ENCODE measurements around the gene ELF2.
A peak's percentile ranks its signal among the peaks of the same experiment; 100 is the strongest.
"Not testable (repeated sequence)": the region's sequence is repeated elsewhere in the genome, so short reads cannot be mapped to it uniquely, and the experiment has no call there.

Gene ELF2

DNA sequence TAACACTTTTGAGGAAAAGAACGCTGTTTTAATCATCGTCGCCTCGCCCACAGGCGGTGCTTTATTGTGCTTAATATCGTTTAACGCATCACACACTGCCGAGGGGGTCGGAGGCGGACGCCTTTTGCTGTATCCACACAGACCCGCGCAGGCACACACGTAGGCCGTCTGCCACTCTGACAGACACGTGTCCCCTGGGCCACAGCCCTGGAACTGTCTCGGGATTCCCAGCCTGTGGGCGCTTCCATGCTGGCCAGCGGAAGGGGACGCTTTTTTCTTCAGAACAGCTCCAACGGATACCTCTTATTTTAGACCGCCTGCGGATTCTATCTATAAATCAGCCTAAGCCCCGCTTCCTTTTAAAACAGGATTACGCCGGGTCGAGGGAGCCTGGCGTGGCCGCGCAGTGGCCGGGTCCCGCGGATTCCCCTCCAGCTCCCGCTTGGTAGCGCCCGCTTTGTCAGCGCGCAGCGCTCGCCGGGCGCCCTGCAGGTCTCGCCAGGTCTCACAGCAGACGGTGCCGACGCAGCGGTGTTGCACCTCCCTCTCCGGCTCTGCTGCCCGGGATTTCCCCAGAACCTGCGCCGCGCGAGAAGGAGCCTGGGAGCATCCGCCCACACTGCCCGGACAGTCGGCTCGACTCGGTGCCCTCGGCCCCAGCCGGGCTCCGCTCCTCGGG lies 161.6 kb downstream of the ELF2 start, which contains the start of gene NOCT:
NOCT (plus strand) TSS at position 513 of the 679 bp plus-strand sequence. CDS start 201 bp downstream, outside the sequence.
- peak; percentile 95 for DNase-seq

DNA sequence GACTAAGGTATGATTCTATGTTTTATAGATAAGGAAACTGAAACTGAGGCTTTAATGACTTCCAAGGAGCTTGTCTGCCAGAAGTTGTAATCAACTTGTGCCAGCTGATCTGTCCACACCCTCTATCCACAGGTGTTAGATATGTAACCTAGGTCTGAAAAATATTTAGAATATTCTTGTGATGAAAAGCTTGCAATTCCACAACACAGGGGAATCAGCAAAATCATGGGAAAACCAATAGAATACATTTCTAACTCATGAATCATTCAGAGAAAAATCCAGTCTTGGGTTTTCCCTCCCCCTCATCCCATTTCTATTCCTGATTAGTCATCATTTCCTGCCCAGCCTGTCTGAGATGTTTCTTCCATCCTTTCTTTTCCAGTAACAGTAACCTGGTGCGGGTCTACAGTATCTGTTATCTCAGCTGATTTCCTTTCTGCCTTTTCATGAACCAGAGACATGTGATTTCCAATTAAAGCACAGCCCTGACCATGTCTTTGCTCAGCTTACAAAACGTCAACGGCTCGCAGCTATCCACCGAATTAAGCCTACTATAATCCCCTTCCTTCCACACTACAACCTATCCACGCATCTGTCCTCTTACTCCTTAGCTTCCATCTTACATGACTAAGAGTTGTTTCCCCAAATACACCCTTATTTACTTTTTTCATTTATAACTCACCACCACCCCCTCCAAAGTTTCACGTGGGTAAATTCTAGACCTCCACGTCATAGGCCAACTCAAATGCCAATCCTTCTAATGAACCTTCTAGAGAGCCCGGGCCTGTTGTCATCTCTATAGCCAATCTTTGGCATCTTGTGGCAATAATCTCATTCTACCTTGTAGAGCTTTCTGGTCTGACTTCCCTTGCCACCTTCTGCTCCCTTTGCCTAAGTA lies 162.4 kb downstream of the ELF2 start:
- no peak for DNase-seq

DNA sequence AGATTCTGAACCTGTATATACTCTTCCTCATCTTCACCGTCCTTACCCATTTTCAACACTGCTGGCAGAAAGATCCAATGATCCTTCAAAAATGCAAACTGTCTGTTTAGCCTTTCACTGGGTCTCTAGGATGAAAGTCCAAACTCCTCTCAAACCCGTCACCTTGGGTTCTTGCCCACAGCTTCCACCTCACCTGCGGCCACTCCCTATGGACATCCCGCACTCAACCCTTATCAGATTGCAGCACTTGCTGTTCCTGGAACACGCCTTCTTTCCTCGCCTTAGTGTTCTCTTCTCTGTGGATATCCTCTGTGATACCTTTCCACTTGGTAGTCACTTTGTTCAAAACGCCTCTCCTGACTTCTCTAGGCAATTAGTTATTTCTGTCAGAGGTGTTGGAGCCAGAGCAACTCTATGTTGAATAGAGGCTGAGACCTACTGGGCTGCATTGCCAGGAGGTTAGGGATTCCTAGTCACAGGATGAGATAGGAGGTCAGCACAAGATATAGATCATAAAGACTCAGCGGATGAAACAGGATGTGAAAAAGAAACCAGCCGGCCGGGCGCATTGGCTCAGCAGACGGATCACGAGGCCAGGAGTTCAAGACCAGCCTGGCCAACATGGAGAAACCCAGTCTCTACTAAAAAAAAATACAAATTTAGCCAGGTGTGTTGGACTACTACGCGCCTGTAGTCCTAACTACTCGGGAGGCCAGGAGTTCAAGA lies 165.6 kb downstream of the ELF2 start:
- DNase-seq = no peak

DNA sequence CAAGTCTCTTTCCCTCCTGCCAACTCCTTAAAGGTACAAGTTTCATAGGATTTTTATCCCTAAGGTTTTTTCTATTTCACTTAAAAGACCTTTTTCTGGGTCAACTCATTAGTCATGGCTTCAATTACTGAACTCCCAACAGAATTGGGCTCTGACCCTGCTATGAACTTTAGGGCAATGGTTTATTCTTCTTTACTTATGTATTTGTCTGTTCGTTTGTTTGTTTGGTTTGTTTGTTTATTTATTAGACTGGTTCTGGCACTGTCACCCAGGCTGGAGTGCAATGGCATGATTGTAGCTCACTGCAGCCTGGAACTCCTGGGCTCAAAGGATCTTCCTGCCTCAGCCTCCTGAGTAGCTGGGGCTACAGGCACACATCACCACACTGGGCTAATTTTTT lies 167.3 kb downstream of the ELF2 start:
- no peak for DNase-seq

DNA sequence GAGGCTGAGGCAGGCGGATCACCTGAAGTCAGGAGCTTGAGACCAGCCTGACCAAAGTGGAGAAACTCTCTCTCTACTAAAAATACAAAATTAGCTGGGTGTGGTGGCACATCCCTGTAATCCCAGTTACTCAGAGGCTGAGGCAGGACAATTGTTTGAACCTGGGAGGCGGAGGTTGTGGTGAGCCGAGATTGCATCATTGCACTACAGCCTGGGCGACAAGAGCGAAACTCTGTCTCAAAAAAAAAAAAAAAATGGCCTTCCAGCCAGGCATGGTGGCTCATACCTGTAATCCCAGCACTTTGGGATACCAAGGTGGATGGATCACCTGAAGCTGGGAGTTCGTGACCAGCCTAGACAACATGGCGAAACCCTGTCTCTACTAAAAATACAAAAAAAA lies 168.7 kb downstream of the ELF2 start:
- DNase-seq = not testable (repeated sequence)

DNA sequence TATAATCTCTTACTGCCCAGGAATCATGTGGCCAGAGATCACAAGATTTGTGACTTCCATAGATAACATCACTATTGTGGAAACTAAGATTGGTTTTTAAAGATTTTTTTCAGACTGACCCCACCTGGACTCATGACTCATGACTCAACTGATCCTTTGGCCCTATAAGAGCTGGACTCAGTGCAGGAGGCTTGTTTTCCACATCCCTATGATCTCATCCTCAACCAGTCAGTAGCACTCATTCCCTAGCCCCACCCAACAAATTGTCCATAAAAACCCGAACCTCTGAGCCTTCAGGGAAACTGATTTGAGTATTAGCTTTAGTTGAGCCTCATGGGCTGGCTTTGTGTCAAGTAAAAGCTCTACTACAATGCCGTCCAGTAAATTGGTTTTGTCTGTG lies 169.4 kb downstream of the ELF2 start:
- DNase-seq = no peak
